GM10248 (cell line): ENCODE results near the gene FRRS1L.

Source experiments
- CTCF ChIA-PET: fragments of 300-600 bp; sonication (Branson Sonifier 250); formaldehyde crosslinking; extraction: SDS; loops from one replicate; lab custom pipeline; 2021; ENCODE audit warnings: antibody characterized with exemption; lab: Yijun Ruan, JAX
- POLR2A ChIA-PET: fragments of 350-650 bp; sonication (Branson Sonifier 250); formaldehyde crosslinking; extraction: SDS; loops from one replicate; lab custom pipeline; 2020; ENCODE audit warnings: antibody characterized with exemption; lab: Yijun Ruan, JAX
- DNase-seq: peaks from one replicate; pipeline ENCODE4 v3.0.0; 2012; ENCODE audit errors: extremely low spot score
- TF ChIP-seq, protein P1 (sequence below): IDR thresholded peaks from 2 replicates; pipeline ENCODE4 v1.5.1; 2012; ENCODE audit warnings: mild to moderate bottlenecking, low read depth; ENCODE audit errors: extremely low read depth, missing control alignments, control extremely low read depth

Gene FRRS1L

DNA sequence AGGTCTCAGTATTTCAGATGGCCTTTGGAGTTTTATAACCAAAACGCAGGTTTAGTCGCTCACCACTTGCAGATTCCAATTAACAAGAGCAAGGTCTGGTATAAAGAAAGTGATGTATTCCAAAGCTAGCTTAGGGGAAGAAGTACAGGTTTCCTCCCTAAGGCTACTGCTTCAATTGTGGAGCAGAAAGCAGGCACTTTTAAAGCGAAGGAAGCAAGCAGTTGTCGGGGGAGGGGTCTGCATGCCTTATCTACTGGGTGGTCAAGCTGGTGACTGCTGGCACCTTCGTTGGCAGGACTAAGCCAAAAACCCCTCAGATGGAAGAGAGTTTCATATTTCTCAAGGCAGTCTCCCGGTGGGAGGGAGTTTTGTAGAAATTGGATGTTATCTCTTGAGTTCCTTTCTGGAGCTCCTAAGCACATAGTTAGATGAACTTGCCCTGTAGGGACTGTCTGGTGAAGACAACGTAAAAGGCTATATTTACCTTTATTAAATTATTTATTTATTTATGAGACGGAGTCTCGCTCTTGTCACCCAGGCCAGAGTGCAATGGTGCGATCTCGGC, 45.7 kb downstream of the FRRS1L start:
- TF ChIP-seq, protein P1, sequence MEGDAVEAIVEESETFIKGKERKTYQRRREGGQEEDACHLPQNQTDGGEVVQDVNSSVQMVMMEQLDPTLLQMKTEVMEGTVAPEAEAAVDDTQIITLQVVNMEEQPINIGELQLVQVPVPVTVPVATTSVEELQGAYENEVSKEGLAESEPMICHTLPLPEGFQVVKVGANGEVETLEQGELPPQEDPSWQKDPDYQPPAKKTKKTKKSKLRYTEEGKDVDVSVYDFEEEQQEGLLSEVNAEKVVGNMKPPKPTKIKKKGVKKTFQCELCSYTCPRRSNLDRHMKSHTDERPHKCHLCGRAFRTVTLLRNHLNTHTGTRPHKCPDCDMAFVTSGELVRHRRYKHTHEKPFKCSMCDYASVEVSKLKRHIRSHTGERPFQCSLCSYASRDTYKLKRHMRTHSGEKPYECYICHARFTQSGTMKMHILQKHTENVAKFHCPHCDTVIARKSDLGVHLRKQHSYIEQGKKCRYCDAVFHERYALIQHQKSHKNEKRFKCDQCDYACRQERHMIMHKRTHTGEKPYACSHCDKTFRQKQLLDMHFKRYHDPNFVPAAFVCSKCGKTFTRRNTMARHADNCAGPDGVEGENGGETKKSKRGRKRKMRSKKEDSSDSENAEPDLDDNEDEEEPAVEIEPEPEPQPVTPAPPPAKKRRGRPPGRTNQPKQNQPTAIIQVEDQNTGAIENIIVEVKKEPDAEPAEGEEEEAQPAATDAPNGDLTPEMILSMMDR: no peak
- CTCF ChIA-PET: interaction anchor here (1.1 to 1.8 kb wide), 2 partner anchors 20 to 201 kb away, joined by 3 read pairs; no protein-coding TSS in a partner anchor
- POLR2A ChIA-PET: no interaction called here
- no peak for DNase-seq

DNA sequence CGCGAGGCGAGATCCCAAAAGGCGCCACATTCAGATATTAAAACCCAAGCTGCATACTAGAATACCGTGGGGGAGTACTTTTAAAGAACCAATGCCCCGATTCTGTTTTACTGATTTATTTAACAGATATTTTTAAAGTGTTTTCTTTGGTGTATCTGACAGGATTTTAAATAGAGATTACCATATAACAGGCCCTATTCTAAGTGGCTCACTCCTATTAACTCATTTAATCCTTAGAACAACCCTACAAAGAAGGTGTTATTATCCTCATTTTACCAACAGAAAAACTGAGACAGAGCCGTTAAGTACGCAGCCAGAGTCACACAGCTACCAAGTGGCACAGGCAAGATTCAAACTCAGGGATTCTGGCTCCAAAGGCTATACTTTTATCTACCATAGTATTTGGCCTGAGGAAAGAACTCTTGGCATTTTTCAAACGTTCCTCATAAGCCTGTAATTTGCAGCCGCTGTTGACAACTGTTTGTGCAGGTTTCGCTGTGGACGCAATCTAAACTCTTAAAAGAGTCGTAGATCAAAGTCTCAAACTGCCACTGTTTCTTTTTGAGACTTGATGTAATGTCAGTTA, 46.8 kb downstream of the FRRS1L start:
- CTCF ChIA-PET: interaction anchor here (0.9 to 3.8 kb wide), 8 partner anchors 9 to 292 kb away, joined by 3 to 25 read pairs (median 3); no protein-coding TSS in a partner anchor
- TF ChIP-seq, protein P1: no peak
- DNase-seq: no peak
- POLR2A ChIA-PET: interaction anchor here (0.7 kb wide), 1 partner anchor 12 kb away, joined by 4 read pairs; no protein-coding TSS in a partner anchor

DNA sequence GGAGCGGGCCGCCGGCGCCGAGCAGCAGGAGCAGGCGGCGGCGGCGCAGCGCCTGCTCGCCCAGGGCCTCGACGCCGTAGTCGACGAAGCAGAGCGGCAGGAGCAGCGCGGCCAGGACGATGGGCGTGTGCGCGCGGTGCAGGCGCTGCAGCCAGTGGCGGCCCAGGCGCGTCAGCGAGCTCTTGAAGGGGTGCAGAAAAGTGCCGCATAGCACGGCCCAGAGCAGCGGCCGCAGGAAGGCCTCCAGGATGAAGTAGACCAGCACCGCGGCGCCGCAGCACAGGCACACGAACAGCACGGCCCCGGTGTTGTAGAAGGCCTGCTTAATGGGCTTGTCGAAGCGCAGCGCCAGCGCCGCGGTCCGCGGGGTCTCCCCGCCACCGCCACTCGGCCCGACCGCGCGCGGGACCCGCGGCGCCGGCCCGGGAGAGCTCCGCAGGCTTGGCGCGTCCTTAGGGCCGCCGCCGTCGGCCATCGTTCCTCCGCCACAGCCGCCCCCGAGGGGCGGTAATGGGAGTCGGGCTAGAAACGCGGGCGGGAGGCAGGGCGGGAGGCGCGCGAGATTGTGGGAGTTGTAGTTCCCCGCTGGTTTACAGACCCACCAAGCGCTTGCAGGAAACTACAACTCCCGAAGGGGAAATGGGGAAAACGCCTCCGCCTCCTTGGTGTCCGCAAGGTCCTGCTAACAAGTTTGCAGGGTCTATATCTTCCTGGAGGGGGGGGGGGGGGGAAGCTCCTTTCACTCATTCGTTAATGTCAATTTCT, 47.4 kb downstream of the FRRS1L start, which contains the start of gene TMEM245:
TSS of gene TMEM245 (minus strand) at position 509 of the 765 bp plus-strand sequence. CDS start at position 475, 34 bp downstream.
- TF ChIP-seq, protein P1: no peak
- ChIA-PET POLR2A (interaction anchor here (0.6 to 0.7 kb wide), 2 partner anchors 12 to 106 kb away, joined by 3 to 4 read pairs; no protein-coding TSS in a partner anchor), CTCF (interaction anchor here (0.9 to 3.8 kb wide), 9 partner anchors 9 to 292 kb away, joined by 3 to 25 read pairs (median 3); no protein-coding TSS in a partner anchor)
- DNase-seq: peak; percentile 91

DNA sequence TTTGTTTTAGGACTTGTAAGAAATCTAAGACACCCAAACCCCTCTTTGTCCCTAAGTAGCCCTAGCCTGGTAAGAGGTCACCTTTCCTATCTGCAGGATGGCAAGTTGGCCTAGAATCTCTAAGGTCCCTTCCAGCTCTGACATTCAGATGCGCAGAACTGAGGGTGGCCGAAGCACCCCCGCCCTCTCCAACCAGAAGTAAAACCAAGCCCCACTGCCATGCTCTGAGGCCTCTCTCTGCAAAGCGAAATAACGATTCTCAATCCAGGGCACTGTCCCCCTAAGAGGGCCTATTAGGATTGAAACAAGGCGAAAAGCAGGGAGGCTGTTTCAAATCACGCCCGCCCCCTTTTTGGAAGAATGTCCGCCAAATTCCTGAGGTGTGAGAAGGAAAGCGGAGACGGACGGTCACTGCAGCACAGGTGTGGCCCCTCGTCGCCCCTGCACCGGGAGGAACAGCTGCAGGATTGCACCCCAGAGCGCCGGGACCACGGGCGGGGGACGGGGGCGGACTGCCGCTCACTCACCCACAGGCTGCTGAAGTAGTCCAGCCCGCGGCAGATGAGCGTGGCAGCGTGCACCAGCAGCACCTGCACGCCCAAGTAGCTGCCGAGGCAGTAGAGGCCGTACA, 48.1 kb downstream of the FRRS1L start:
- TF ChIP-seq, protein P1: no peak
- DNase-seq: no peak
- ChIA-PET POLR2A (interaction anchor here (0.6 kb wide), 1 partner anchor 105 kb away, joined by 3 read pairs; no protein-coding TSS in a partner anchor), CTCF (interaction anchor here (1.0 to 3.8 kb wide), 8 partner anchors 10 to 293 kb away, joined by 3 to 25 read pairs (median 4); no protein-coding TSS in a partner anchor)

DNA sequence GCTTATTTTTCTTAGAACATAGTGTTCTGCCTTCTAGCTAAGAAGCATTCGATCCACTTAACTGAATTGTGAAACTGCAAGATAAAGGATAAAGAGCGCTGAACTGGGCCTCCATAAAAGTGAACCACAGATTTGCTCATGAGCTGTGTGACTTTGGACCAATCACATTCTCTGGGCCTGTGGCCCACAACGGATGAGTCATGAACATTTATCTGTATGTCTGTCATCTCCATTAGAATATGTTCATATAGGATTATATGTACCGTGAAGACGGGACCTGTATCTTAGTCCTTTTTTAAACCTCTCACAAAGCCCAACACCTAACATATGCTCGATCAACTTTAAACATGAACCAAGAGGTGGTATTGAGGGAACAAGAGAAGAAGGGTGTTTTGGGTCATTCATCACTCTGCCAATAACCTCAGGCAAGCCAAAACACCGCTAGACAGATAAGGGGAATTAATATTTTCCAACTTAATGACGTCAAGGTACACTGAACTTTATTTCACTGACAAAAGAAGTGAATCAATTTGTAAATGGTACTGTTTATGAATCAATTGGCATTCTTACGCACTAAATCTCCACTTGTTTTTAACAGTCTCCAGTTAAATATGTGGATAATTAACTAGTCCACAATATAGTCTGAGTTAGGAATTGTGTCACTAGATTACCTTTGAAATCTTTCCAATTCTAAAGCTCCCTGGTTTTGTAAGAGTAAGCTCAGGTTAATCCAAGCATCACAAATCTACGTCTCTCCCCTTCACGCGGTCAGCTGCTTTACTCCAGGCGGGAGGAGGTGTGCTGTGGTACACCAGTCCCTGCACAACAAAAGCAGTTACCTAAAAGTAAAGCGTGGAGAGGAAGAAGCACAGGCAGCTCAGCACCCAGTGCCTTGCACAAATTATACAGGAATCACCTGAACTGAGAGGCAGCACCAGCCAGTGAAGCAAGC, 48.9 kb downstream of the FRRS1L start:
- ChIA-PET CTCF (interaction anchor here (1.0 to 3.8 kb wide), 7 partner anchors 10 to 229 kb away, joined by 3 to 25 read pairs (median 4); no protein-coding TSS in a partner anchor), POLR2A (interaction anchor here (0.7 kb wide), 1 partner anchor 187 kb away, joined by 3 read pairs; no protein-coding TSS in a partner anchor)
- no peak for DNase-seq
- TF ChIP-seq, protein P1: no peak
